K562 (cell line): ENCODE data around the gene TMEM60. TPM values are rescaled to one million over a fixed set of nuclear protein-coding genes. Genes with fewer than 3 reads are reported as not detected.
A peak's percentile ranks its signal among the peaks of the same experiment; 100 is the strongest.

Experiments
- ADNP ChIP-seq: fragments of 200-800 bp; sonication (Bioruptor generic); IDR thresholded peaks from 2 replicates; pipeline ENCODE4 v1.6.1; 2016; ENCODE audit warnings: missing genetic modification characterization, missing compliant biosample characterization
- ARID1B ChIP-seq: fragments of 450-650 bp; IDR thresholded peaks from 2 replicates; pipeline ENCODE4 v1.6.1; 2016; ENCODE audit warnings: antibody characterized with exemption, mild to moderate bottlenecking, inconsistent platforms
- ELF1 ChIP-seq: fragments of 200-800 bp; sonication (Bioruptor generic); IDR thresholded peaks from 2 replicates; pipeline ENCODE4 v1.6.1; 2016; ENCODE audit warnings: missing genetic modification characterization, missing compliant biosample characterization
- EP300 ChIP-seq: IDR thresholded peaks from 2 replicates; pipeline ENCODE4 v1.6.1; 2012; ENCODE audit warnings: low read length, improper control_type of control experiment
- KAT8 ChIP-seq: fragments of 450-650 bp; IDR thresholded peaks from 2 replicates; pipeline ENCODE4 v1.6.1; 2016; ENCODE audit warnings: low read depth, mild to moderate bottlenecking
- MTA1 ChIP-seq: fragments of 450-650 bp; IDR thresholded peaks from 2 replicates; pipeline ENCODE4 v1.6.1; 2017; ENCODE audit warnings: borderline replicate concordance
- RCOR1 ChIP-seq, 2 experiments: IDR thresholded peaks; 2 replicates each; pipeline ENCODE4 v1.6.1; 2012; ENCODE audit warnings: low read depth in 2 of 2, low read length in 2 of 2, borderline replicate concordance in 1 of 2, improper control_type of control experiment in 1 of 2
- SMARCA4 ChIP-seq: fragments of 450-650 bp; IDR thresholded peaks from 2 replicates; pipeline ENCODE4 v1.6.1; 2016
- SREBF1 ChIP-seq: fragments of 150-350 bp; IDR thresholded peaks from 2 replicates; pipeline ENCODE4 v1.6.1; 2014; ENCODE audit warnings: antibody characterized with exemption, low read depth, low read length, borderline replicate concordance
- TEAD1 ChIP-seq, 2 experiments: fragments of 450-650 bp in 1 of 2; sonication (generic) in 1 of 2; formaldehyde crosslinking; IDR thresholded peaks; 2 replicates each; pipeline versions ENCODE4 v1.4.0 to v1.8.0; 2020 to 2022; ENCODE audit warnings: mild to moderate bottlenecking in 2 of 2, missing genetic modification reagents in 1 of 2
- ZNF217 ChIP-seq: sonication (generic); formaldehyde crosslinking; IDR thresholded peaks from 2 replicates; pipeline ENCODE4 v1.8.0; 2022; ENCODE audit warnings: mild to moderate bottlenecking, missing genetic modification reagents
- ZNF764 ChIP-seq: fragments of 250-450 bp; sonication (Bioruptor Pico); IDR thresholded peaks from 2 replicates; pipeline ENCODE4 v1.4.0; 2020; ENCODE audit warnings: low read depth, mild to moderate bottlenecking, moderate library complexity
- polyA plus RNA-seq, 8 experiments: library from polyadenylated mRNA; depleted of rRNA in 4 of 8; stranded (reverse) in 5 of 8; unstranded in 3 of 8; fragments of >200 nt; fragmentation: Nextera tagmentation in 2 of 8; fragmentation: Illumina TruSeq in 1 of 8; extraction: Ambion mirVana in 2 of 8; extraction: Trizol in 1 of 8; gene quantifications; 2 replicates each; pipeline versions ENCODE4 v1.2.1 to v1.2.3, GENCODE V29; 2011 to 2014; ENCODE audit warnings: inconsistent platforms in 1 of 8, missing spikeins in 1 of 8
- total RNA-seq, 7 experiments: library from RNA; depleted of rRNA in 6 of 7; stranded (reverse); fragments of >200 nt in 6 of 7; fragmentation: Illumina TruSeq in 2 of 7; extraction: Trizol in 2 of 7; gene quantifications; 2 replicates each; pipeline versions ENCODE4 v1.2.1 to v1.2.3, GENCODE V29; 2011 to 2021; ENCODE audit warnings: low replicate concordance in 1 of 7
- TF ChIP-seq, protein P1 (sequence below): sonication (generic); formaldehyde crosslinking; IDR thresholded peaks from 2 replicates; pipeline ENCODE4 v1.8.1; 2022; ENCODE audit warnings: missing genetic modification reagents
- TF ChIP-seq, protein P2 (sequence below): fragments of 250-450 bp; sonication (Bioruptor Pico); IDR thresholded peaks from 2 replicates; pipeline ENCODE4 v1.6.1; 2021; ENCODE audit warnings: mild to moderate bottlenecking
- TF ChIP-seq, protein P3 (sequence below): IDR thresholded peaks from 2 replicates; pipeline ENCODE4 v1.6.1; 2011; ENCODE audit warnings: borderline replicate concordance, low read depth, mild to moderate bottlenecking, moderate library complexity, low read length; ENCODE audit not compliant: insufficient read depth, poor library complexity, severe bottlenecking
- TF ChIP-seq, protein P4 (sequence below): sonication (generic); formaldehyde crosslinking; IDR thresholded peaks from 2 replicates; pipeline ENCODE4 v1.8.0; 2022; ENCODE audit warnings: mild to moderate bottlenecking, missing genetic modification reagents
- TF ChIP-seq, protein P5 (sequence below), 2 experiments: IDR thresholded peaks; 2 replicates each; pipeline ENCODE4 v1.6.1; 2011; ENCODE audit warnings: borderline replicate concordance in 1 of 2, control low read depth in 1 of 2, low read depth in 1 of 2, low read length in 1 of 2, mild to moderate bottlenecking in 1 of 2, mixed read lengths in 1 of 2, moderate library complexity in 1 of 2; ENCODE audit not compliant: insufficient read depth in 1 of 2, insufficient read length in 1 of 2, poor library complexity in 1 of 2, severe bottlenecking in 1 of 2; ENCODE audit errors: extremely low read depth in 1 of 2
- TF ChIP-seq, protein P6 (sequence below): fragments of 250-450 bp; sonication (Bioruptor Pico); IDR thresholded peaks from 2 replicates; pipeline ENCODE4 v1.9.0; 2021; ENCODE audit warnings: mild to moderate bottlenecking, inconsistent platforms

Gene TMEM60
- total and polyA plus RNA-seq, 9 of the 15 experiments (the other 6 are each of a cell fraction or from before 2014, with no cell fraction given), result 12.5 to 140 (median 38.4) TPM

DNA sequence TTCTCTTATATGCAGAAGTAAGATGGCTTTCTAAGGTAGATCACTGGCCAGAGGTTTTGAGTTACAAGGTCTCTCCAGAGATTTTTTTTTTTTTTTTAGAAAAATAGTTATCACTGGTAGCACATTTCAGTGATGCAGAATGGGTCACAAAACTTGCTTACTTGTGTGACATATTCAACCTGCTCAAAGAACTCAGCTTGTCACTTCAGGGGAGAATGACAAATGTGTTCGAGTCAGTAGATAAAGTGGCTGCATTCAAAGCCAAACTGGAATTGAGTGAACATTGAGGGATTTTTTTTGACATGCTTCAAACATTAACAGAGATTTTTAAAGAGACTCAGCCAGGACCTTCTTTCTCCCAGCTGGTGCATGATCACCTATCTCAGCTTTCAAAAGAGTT is 33.7 kb upstream of the TMEM60 start (continued):
- TF ChIP-seq, protein P1, sequence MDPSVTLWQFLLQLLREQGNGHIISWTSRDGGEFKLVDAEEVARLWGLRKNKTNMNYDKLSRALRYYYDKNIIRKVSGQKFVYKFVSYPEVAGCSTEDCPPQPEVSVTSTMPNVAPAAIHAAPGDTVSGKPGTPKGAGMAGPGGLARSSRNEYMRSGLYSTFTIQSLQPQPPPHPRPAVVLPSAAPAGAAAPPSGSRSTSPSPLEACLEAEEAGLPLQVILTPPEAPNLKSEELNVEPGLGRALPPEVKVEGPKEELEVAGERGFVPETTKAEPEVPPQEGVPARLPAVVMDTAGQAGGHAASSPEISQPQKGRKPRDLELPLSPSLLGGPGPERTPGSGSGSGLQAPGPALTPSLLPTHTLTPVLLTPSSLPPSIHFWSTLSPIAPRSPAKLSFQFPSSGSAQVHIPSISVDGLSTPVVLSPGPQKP, result no peak
- TF ChIP-seq EP300 (peak; percentile 20; the same call in 1 of the 2 replicates), ADNP (tag) (no peak), SREBF1 (no peak), KAT8 (no peak), ZNF764 (CRISPR knock-in tag) (no peak), RCOR1 (IDR thresholded peaks at IDR 0.05; ENCODE audit: borderline replicate concordance in 1 of 2, low read depth in 2 of 2, low read length in 2 of 2) (peak in 1 of 2 experiments; percentile 62; a peak in 2 of 4 replicates), SMARCA4 (peak; percentile 48; the same call in 1 of the 2 replicates), ARID1B (peak; percentile 69), MTA1 (no peak), ZNF217 (no peak), TEAD1 (CRISPR knock-in tag; IDR thresholded peaks at IDR 0.05) (0 out of 4 replicates have a peak, but pooled peaks of 1 of the 2 experiments have one; percentile 25), ELF1 (no peak)
- TF ChIP-seq, protein P2, sequence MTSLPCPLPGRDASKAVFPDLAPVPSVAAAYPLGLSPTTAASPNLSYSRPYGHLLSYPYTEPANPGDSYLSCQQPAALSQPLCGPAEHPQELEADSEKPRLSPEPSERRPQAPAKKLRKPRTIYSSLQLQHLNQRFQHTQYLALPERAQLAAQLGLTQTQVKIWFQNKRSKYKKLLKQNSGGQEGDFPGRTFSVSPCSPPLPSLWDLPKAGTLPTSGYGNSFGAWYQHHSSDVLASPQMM (CRISPR knock-in tag), result no peak
- TF ChIP-seq, protein P3, sequence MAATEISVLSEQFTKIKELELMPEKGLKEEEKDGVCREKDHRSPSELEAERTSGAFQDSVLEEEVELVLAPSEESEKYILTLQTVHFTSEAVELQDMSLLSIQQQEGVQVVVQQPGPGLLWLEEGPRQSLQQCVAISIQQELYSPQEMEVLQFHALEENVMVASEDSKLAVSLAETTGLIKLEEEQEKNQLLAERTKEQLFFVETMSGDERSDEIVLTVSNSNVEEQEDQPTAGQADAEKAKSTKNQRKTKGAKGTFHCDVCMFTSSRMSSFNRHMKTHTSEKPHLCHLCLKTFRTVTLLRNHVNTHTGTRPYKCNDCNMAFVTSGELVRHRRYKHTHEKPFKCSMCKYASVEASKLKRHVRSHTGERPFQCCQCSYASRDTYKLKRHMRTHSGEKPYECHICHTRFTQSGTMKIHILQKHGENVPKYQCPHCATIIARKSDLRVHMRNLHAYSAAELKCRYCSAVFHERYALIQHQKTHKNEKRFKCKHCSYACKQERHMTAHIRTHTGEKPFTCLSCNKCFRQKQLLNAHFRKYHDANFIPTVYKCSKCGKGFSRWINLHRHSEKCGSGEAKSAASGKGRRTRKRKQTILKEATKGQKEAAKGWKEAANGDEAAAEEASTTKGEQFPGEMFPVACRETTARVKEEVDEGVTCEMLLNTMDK, result no peak
- TF ChIP-seq, protein P4, sequence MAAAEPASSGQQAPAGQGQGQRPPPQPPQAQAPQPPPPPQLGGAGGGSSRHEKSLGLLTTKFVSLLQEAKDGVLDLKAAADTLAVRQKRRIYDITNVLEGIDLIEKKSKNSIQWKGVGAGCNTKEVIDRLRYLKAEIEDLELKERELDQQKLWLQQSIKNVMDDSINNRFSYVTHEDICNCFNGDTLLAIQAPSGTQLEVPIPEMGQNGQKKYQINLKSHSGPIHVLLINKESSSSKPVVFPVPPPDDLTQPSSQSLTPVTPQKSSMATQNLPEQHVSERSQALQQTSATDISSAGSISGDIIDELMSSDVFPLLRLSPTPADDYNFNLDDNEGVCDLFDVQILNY (CRISPR knock-in tag), result no peak
- TF ChIP-seq, protein P5, sequence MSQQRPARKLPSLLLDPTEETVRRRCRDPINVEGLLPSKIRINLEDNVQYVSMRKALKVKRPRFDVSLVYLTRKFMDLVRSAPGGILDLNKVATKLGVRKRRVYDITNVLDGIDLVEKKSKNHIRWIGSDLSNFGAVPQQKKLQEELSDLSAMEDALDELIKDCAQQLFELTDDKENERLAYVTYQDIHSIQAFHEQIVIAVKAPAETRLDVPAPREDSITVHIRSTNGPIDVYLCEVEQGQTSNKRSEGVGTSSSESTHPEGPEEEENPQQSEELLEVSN (IDR thresholded peaks at IDR 0.05; ENCODE audit: borderline replicate concordance in 1 of 2, extremely low read depth in 1 of 2, insufficient read depth in 1 of 2, insufficient read length in 1 of 2, low read depth in 1 of 2, low read length in 1 of 2, poor library complexity in 1 of 2, severe bottlenecking in 1 of 2), result no peak
- TF ChIP-seq, protein P6, sequence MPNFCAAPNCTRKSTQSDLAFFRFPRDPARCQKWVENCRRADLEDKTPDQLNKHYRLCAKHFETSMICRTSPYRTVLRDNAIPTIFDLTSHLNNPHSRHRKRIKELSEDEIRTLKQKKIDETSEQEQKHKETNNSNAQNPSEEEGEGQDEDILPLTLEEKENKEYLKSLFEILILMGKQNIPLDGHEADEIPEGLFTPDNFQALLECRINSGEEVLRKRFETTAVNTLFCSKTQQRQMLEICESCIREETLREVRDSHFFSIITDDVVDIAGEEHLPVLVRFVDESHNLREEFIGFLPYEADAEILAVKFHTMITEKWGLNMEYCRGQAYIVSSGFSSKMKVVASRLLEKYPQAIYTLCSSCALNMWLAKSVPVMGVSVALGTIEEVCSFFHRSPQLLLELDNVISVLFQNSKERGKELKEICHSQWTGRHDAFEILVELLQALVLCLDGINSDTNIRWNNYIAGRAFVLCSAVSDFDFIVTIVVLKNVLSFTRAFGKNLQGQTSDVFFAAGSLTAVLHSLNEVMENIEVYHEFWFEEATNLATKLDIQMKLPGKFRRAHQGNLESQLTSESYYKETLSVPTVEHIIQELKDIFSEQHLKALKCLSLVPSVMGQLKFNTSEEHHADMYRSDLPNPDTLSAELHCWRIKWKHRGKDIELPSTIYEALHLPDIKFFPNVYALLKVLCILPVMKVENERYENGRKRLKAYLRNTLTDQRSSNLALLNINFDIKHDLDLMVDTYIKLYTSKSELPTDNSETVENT (CRISPR knock-in tag), result no peak
